Measurements from ENCODE around the gene TAS1R3.
A peak's percentile ranks its signal among the peaks of the same experiment; 100 is the strongest.

Gene TAS1R3

DNA sequence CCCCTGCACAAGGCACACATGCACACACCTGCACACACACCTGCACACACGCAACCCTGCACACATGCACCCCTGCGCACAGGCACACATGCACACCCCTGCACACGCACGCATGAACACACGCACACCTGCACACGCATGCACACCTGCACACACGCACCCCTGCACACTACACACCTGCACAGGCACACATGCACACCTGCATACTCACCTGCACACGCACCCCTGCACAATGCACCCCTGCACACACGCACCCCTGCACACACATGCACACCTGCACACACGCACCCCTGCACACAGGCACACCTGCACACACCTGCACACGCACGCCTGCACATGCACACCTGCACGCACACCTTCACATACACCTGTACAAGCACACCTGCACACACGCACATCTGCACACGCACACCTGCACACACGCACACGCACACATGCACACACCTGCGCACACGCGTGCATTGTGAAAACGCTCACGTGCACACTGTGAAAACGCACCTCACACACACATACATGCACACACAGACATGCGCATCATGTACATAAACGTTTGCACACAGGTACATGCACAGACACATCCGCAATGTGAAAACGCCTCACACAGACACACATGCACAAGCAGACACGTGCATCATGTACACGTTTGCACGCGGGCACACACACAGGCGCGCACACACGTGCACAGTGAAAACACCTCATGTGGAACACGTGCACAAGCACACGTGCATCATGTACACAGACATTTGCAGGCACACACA, 9.9 kb downstream of the TAS1R3 start:
- DNase-seq = no peak

- DNase-seq = no peak
Observed at GRCh38 chr1:1341549-1342021, 10.5 kb downstream of the TAS1R3 start.

GRCh38 chr1:1342061-1342562, 11.0 kb downstream of the TAS1R3 start:
- no peak for DNase-seq

- DNase-seq = no peak
Observed at GRCh38 chr1:1342584-1343115, 11.6 kb downstream of the TAS1R3 start.

DNA sequence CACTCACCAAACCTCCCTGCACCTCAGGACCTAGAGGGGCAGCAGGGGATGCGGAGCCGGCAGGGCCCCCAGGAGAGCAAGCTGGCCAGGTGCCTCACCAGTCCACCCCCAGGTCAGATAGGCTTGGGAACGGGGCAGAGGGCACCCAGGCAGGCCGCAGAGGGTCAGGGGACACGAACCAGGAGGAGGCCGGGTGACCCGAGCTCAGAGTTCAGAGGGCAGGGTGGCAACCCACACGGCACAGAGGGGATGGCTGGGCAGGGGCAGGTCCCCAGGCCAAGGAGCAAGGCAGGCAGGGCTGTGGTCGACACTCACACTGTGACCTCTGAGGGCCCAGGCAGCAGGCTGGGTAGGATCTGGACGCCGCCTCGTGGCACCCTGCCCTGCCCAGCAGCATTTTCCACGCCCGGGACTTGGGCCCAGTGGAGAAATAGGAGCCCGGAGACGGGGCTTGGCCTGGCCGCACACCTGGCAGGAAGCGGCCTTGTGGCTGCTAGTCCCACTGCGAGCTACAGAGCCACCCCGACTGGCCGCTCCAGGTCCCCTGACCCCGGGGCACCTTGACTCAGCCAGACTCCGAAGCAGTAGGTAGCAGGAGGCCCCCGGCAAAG, 12.8 kb downstream of the TAS1R3 start:
- DNase-seq = no peak

GRCh38 chr1:1344655-1345361, 13.7 kb downstream of the TAS1R3 start:
- DNase-seq = peak; percentile 60

DNA sequence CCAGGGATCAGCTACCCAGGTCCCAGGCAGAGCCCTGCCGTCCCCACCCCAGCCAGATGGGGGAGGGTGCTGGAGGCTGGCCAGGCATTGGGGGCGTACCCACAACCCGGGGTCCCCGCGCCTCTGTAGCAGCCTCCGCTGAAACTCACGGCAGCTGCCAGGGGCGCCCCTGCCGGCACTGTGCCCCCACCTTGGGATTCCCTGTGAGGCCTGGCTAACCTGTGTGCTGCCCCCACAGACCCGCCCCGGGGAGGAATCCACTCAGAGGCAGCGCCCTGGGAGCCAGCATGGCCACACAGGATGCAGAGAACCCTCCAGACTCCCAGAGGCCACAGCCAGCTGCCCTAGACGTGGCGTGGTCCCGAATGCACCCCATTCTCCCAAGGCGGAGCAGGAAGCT, 14.3 kb downstream of the TAS1R3 start:
- no peak for DNase-seq

- DNase-seq = no peak
Observed at GRCh38 chr1:1345860-1346500, 14.9 kb downstream of the TAS1R3 start.

DNA sequence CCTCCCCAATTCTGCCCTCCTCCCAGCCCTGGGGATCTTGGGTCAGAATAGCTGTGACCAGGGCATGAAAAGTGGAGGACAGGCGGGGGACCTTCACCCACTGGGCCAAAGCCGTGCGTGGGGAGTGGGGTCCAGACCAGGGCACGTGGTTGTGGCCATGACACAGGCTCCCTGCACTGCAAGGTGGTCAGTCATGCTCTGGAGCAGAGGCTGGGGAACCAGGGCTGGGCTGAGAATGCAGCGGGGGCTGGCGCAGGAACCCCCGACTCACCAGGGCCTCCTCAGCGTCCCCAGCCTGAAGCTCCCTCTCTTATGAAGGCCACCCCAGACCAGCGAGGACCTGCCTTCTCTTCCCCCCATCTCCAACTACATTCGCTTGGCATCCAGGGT, 15.4 kb downstream of the TAS1R3 start:
- DNase-seq = no peak

DNA sequence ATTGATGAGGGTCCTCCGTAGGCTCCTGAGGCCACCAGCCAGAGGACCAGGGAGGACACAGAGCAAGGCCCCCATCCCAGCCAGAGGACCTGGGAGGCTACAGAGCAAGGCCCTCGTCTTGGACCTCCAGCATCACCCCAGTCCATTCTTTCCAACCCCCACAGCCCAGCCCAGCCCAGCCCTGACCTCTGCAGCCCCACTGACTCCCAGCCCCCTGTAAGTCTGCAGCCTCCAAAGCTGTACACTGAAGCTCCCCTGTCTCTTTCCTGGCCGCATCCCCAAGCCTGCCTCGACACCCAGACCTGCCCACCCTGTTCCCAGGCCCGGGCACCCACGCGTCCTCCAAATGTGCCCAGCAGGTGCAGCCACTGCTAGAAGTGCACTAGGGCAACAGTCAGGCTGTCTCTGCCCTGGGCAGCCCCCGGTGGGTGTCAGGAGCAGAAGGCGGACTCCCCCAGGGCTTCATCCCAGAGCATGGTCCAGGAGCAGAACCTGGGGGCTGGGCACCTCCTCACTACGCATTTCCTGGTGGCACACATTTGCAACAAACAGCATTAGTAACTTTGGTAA, 16.0 kb downstream of the TAS1R3 start:
- no peak for DNase-seq

GRCh38 chr1:1347663-1348419, 16.8 kb downstream of the TAS1R3 start:
- no peak for DNase-seq

- DNase-seq = no peak
Observed at GRCh38 chr1:1348420-1349255, 17.6 kb downstream of the TAS1R3 start.

GRCh38 chr1:1349256-1350012, 18.4 kb downstream of the TAS1R3 start, which contains the start of gene DVL1:
DVL1 (minus strand) TSS chr1:1349418; CDS start chr1:1349065, 353 bp downstream.
- peak; percentile 63 for DNase-seq

- no peak for DNase-seq
Observed at GRCh38 chr1:1351511-1352427, 20.7 kb downstream of the TAS1R3 start.

GRCh38 chr1:1352786-1353388, 21.8 kb downstream of the TAS1R3 start:
- no peak for DNase-seq

GRCh38 chr1:1353389-1354151, 22.5 kb downstream of the TAS1R3 start:
- no peak for DNase-seq
